H9 (cell line): ENCODE data around the gene COMTD1. TPM values are rescaled to one million over a fixed set of nuclear protein-coding genes. Genes with fewer than 3 reads are reported as not detected.
A peak's percentile ranks its signal among the peaks of the same experiment; 100 is the strongest.

Experiments
- DNase-seq: peaks from one replicate; pipeline ENCODE4 v3.0.0-alpha.2; 2017
- H2AFZ ChIP-seq: one replicate; pipeline ENCODE4 v1.6.1; 2013; ENCODE audit warnings: mild to moderate bottlenecking, low read length, control low read depth, moderate library complexity
- H2AK5ac ChIP-seq: 2 replicates; pipeline ENCODE4 v1.6.1; 2013; ENCODE audit warnings: low read length, control low read depth, mixed read lengths; ENCODE audit not compliant: insufficient read length
- H2BK120ac ChIP-seq: one replicate; pipeline ENCODE4 v1.6.1; 2013; ENCODE audit warnings: low read depth, mild to moderate bottlenecking, low read length, control low read depth, inconsistent platforms; ENCODE audit not compliant: poor library complexity, severe bottlenecking
- H2BK12ac ChIP-seq: 2 replicates; pipeline ENCODE4 v1.6.1; 2013; ENCODE audit warnings: low read length, control low read depth, mixed read lengths, low read depth; ENCODE audit not compliant: insufficient read length
- H2BK15ac ChIP-seq: 2 replicates; pipeline ENCODE4 v1.6.1; 2013; ENCODE audit warnings: low read depth, low read length, control low read depth
- H2BK20ac ChIP-seq: one replicate; pipeline ENCODE4 v1.6.1; 2013; ENCODE audit warnings: low read depth, mild to moderate bottlenecking, low read length, control low read depth, inconsistent platforms; ENCODE audit not compliant: poor library complexity, severe bottlenecking
- H2BK5ac ChIP-seq: 2 replicates; pipeline ENCODE4 v1.6.1; 2013; ENCODE audit warnings: low read length, control low read depth, mixed read lengths; ENCODE audit not compliant: insufficient read length
- H3K14ac ChIP-seq: 2 replicates; pipeline ENCODE4 v1.6.1; 2013; ENCODE audit warnings: low read length, control low read depth; ENCODE audit not compliant: insufficient read depth
- H3K18ac ChIP-seq: 2 replicates; pipeline ENCODE4 v1.6.1; 2013; ENCODE audit warnings: low read depth, mild to moderate bottlenecking, mixed read lengths, low read length, control low read depth; ENCODE audit not compliant: insufficient read length
- H3K23ac ChIP-seq: 2 replicates; pipeline ENCODE4 v1.6.1; 2013; ENCODE audit warnings: low read length, control low read depth, mixed read lengths, low read depth; ENCODE audit not compliant: insufficient read length
- H3K23me2 ChIP-seq: 2 replicates; pipeline ENCODE4 v1.6.1; 2013; ENCODE audit warnings: low read depth, mild to moderate bottlenecking, mixed read lengths, low read length, control low read depth; ENCODE audit not compliant: insufficient read length, poor library complexity, severe bottlenecking
- H3K27ac ChIP-seq: 2 replicates; pipeline ENCODE4 v1.5.1; 2013; ENCODE audit warnings: low read length, control low read depth, mixed read lengths, low read depth; ENCODE audit not compliant: insufficient read length
- H3K27me3 ChIP-seq: 2 replicates; pipeline ENCODE4 v1.6.1; 2013; ENCODE audit warnings: low read length, control low read depth, inconsistent platforms; ENCODE audit not compliant: insufficient read depth
- H3K4ac ChIP-seq: 2 replicates; pipeline ENCODE4 v1.6.1; 2013; ENCODE audit warnings: low read depth, mild to moderate bottlenecking, control low read depth, inconsistent platforms, low read length, moderate library complexity
- H3K4me1 ChIP-seq: 2 replicates; pipeline ENCODE4 v1.6.1; 2013; ENCODE audit warnings: low read length, control low read depth, inconsistent platforms; ENCODE audit not compliant: insufficient read depth
- H3K4me2 ChIP-seq: 2 replicates; pipeline ENCODE4 v1.6.1; 2013; ENCODE audit warnings: low read length, control low read depth, mixed read lengths; ENCODE audit not compliant: insufficient read length, insufficient read depth
- H3K56ac ChIP-seq: 2 replicates; pipeline ENCODE4 v1.6.1; 2013; ENCODE audit warnings: low read depth, mild to moderate bottlenecking, mixed read lengths, low read length, control low read depth; ENCODE audit not compliant: insufficient read length
- H3K79me1 ChIP-seq: 2 replicates; pipeline ENCODE4 v1.6.1; 2013; ENCODE audit warnings: low read depth, mild to moderate bottlenecking, moderate library complexity, low read length, control low read depth, inconsistent platforms; ENCODE audit not compliant: insufficient read depth, poor library complexity, severe bottlenecking
- H3K79me2 ChIP-seq: 2 replicates; pipeline ENCODE4 v1.6.1; 2013; ENCODE audit warnings: low read length, control low read depth, inconsistent platforms; ENCODE audit not compliant: insufficient read depth
- H3K9ac ChIP-seq: 2 replicates; pipeline ENCODE4 v1.6.1; 2013; ENCODE audit warnings: low read length, control low read depth, mixed read lengths; ENCODE audit not compliant: insufficient read length; ENCODE audit errors: extremely low read depth
- H3K9me3 ChIP-seq: one replicate; pipeline ENCODE4 v1.6.1; 2013; ENCODE audit warnings: low read depth, low read length, inconsistent platforms; ENCODE audit not compliant: control insufficient read depth
- H3T11ph ChIP-seq: one replicate; pipeline ENCODE4 v1.6.1; 2013; ENCODE audit warnings: mild to moderate bottlenecking, low read length, control low read depth, inconsistent platforms
- H4K20me1 ChIP-seq: one replicate; pipeline ENCODE4 v1.6.1; 2013; ENCODE audit not compliant: control insufficient read depth, insufficient read length, insufficient read depth
- H4K5ac ChIP-seq: 2 replicates; pipeline ENCODE4 v1.6.1; 2013; ENCODE audit warnings: low read depth, mild to moderate bottlenecking, mixed read lengths, low read length, control low read depth; ENCODE audit not compliant: insufficient read length
- H4K8ac ChIP-seq: replicated peaks from 2 replicates; pipeline ENCODE4 v1.6.1; 2013; ENCODE audit warnings: low read length, control low read depth, mixed read lengths, low read depth; ENCODE audit not compliant: insufficient read length
- H4K91ac ChIP-seq: 2 replicates; pipeline ENCODE4 v1.6.1; 2013; ENCODE audit warnings: low read depth, mild to moderate bottlenecking, moderate library complexity, mixed read lengths, low read length, control low read depth; ENCODE audit not compliant: insufficient read length
- H3K27ac Mint-ChIP-seq, 3 experiments: 2 replicates in 2 of 3; 3 replicates in 1 of 3; pipeline ENCODE4 v1.8.0; 2020 to 2021; ENCODE audit warnings: mixed read lengths in 3 of 3, mild to moderate bottlenecking in 1 of 3, moderate library complexity in 1 of 3
- H3K27me3 Mint-ChIP-seq: 2 replicates; pipeline ENCODE4 v1.8.0; 2021; ENCODE audit warnings: low read depth, mild to moderate bottlenecking, moderate library complexity, mixed read lengths
- H3K36me3 Mint-ChIP-seq, 3 experiments: 2 replicates in 2 of 3; 3 replicates in 1 of 3; pipeline ENCODE4 v1.8.0; 2020 to 2021; ENCODE audit warnings: low read depth in 3 of 3, mixed read lengths in 3 of 3; ENCODE audit not compliant: insufficient read depth in 1 of 3
- H3K4me1 Mint-ChIP-seq, 2 experiments: 2 replicates each; pipeline ENCODE4 v1.8.0; 2020; ENCODE audit warnings: mixed read lengths in 2 of 2
- H3K4me3 Mint-ChIP-seq, 2 experiments: 2 replicates in 1 of 2; 3 replicates in 1 of 2; pipeline ENCODE4 v1.8.0; 2020 to 2021; ENCODE audit warnings: mild to moderate bottlenecking in 2 of 2, mixed read lengths in 2 of 2, moderate library complexity in 1 of 2
- H3K9me3 Mint-ChIP-seq, 2 experiments: 2 replicates in 1 of 2; 3 replicates in 1 of 2; pipeline ENCODE4 v1.8.0; 2020; ENCODE audit warnings: mild to moderate bottlenecking in 2 of 2, mixed read lengths in 2 of 2, moderate library complexity in 1 of 2
- WGBS: extraction: QIAGEN DNeasy Blood & Tissue Kit; methylation state at CpG from one replicate; pipeline ENCODE4 v1.1.7; 2013; ENCODE audit warnings: missing lambda C conversion rate, low lambda C conversion rate, mixed read lengths; ENCODE audit not compliant: insufficient read length; ENCODE audit errors: extremely low coverage; 5-methylcytosine and 5-hydroxymethylcytosine counted together
- total RNA-seq: library from RNA; stranded (reverse); gene quantifications from 2 replicates; pipeline ENCODE4 v1.2.1, GENCODE V29; 2021
- TF ChIP-seq, protein P1 (sequence below): fragments of 200-600 bp; sonication (generic); conservative IDR thresholded peaks from 3 replicates; pipeline ENCODE4 v1.8.0; 2021; ENCODE audit warnings: antibody characterized with exemption, mild to moderate bottlenecking

Gene COMTD1
- total RNA-seq, 1 experiment from 2014 or later, result 28.3 TPM

DNA sequence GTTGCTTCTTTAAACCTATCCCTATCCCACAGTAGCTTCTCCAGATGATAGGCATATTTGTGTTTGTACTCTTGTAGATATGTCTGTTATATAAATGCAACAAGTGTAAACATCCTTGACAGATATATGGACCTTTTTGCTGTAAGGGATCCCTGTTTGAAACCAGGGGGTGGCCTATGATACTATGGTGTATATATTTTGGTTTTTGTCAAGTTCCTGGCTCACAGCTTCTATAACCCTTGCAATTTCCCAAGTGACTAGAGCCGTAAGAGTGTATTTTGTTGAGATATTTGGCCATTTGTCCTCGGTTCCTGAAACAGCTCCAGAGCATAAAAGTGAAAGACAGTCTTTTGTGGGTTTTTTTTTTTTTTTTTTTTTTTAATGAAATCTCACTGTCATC is 9.7 kb downstream of the COMTD1 start:
- peak overlapping the region in 1 of 2 experiments; percentile 26; a peak in 2 of 5 replicates for H3K4me3 Mint-ChIP-seq
- H3K36me3 Mint-ChIP-seq, result peaks cover 42 to 87% (median 84%) of the 10 kb centered on the region in 3 experiments
- peak overlapping the region; percentile 77 to 94 (median 94) for H3K27ac Mint-ChIP-seq

More for the DNA sequence above, 9.7 kb downstream of the COMTD1 start:
- Histone ChIP-seq H3K27ac (peak overlapping the region; percentile 43), H3K23ac (no peak overlapping the region), H2AFZ (no peak overlapping the region), H2BK15ac (no peak overlapping the region), H4K91ac (no peak overlapping the region), H3K14ac (no peak overlapping the region), H4K8ac (no peak overlapping the region), H3K4me1 (peaks cover 10% of the 10 kb centered on the region; the same call in 1 of the 2 replicates), H3K56ac (no peak overlapping the region), H3K9ac (no peak overlapping the region), H2BK20ac (no peak overlapping the region), H3K23me2 (no peaks in the 10 kb centered on the region), H2AK5ac (no peak overlapping the region), H3K4ac (no peak overlapping the region), H2BK12ac (no peak overlapping the region), H4K5ac (no peak overlapping the region), H3K9me3 (no peaks in the 10 kb centered on the region), H3T11ph (no peak overlapping the region), H3K79me2 (peaks cover 10% of the 10 kb centered on the region; the same call in 1 of the 2 replicates), H3K4me2 (no peak overlapping the region), H3K18ac (no peak overlapping the region), H3K79me1 (no peaks in the 10 kb centered on the region), H2BK120ac (no peak overlapping the region), H2BK5ac (no peak overlapping the region), H4K20me1 (no peaks in the 10 kb centered on the region), H3K27me3 (no peaks in the 10 kb centered on the region)
- no CpG with 5 or more reads among the region's 2 CpGs for WGBS
- DNase-seq, result no peak
- Mint-ChIP-seq H3K4me1 (peaks cover 62 to 68% of the 10 kb centered on the region in 2 experiments), H3K27me3 (no peaks in the 10 kb centered on the region), H3K9me3 (no peaks in the 10 kb centered on the region)
- TF ChIP-seq, protein P1, sequence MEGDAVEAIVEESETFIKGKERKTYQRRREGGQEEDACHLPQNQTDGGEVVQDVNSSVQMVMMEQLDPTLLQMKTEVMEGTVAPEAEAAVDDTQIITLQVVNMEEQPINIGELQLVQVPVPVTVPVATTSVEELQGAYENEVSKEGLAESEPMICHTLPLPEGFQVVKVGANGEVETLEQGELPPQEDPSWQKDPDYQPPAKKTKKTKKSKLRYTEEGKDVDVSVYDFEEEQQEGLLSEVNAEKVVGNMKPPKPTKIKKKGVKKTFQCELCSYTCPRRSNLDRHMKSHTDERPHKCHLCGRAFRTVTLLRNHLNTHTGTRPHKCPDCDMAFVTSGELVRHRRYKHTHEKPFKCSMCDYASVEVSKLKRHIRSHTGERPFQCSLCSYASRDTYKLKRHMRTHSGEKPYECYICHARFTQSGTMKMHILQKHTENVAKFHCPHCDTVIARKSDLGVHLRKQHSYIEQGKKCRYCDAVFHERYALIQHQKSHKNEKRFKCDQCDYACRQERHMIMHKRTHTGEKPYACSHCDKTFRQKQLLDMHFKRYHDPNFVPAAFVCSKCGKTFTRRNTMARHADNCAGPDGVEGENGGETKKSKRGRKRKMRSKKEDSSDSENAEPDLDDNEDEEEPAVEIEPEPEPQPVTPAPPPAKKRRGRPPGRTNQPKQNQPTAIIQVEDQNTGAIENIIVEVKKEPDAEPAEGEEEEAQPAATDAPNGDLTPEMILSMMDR, result no peak
